ENCODE data around the gene RNASEH2C. TPM values are rescaled to one million over a fixed set of nuclear protein-coding genes. Genes with fewer than 3 reads are reported as not detected.
A peak's percentile ranks its signal among the peaks of the same experiment; 100 is the strongest.

The RNASEH2C gene
- total and polyA plus RNA-seq, 3 donors from 2014 or later: 29.1 to 71.1 (median 70.9) TPM

GRCh38 chr11:65727865-65728264, 7.3 kb upstream of the RNASEH2C start:
- no peaks in the 10 kb centered on the region for H3K27me3 ChIP-seq
- H3K9me3 ChIP-seq: no peaks in the 10 kb centered on the region
- 92 to 100% methylated on average over 3 to 13 of the region's 15 CpGs for WGBS, 2 donors
- TF ChIP-seq, protein P1, sequence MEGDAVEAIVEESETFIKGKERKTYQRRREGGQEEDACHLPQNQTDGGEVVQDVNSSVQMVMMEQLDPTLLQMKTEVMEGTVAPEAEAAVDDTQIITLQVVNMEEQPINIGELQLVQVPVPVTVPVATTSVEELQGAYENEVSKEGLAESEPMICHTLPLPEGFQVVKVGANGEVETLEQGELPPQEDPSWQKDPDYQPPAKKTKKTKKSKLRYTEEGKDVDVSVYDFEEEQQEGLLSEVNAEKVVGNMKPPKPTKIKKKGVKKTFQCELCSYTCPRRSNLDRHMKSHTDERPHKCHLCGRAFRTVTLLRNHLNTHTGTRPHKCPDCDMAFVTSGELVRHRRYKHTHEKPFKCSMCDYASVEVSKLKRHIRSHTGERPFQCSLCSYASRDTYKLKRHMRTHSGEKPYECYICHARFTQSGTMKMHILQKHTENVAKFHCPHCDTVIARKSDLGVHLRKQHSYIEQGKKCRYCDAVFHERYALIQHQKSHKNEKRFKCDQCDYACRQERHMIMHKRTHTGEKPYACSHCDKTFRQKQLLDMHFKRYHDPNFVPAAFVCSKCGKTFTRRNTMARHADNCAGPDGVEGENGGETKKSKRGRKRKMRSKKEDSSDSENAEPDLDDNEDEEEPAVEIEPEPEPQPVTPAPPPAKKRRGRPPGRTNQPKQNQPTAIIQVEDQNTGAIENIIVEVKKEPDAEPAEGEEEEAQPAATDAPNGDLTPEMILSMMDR (IDR thresholded peaks at IDR 0.05): no peak
- TF ChIP-seq POLR2A (IDR thresholded peaks at IDR 0.05): no peak
- H3K4me1 ChIP-seq: no peaks in the 10 kb centered on the region
- no peak overlapping the region for H3K4me3 ChIP-seq
- no peaks in the 10 kb centered on the region for H3K36me3 ChIP-seq (ENCODE audit: low read depth, missing control alignments)
- DNase-seq: no peak
- H3K27ac ChIP-seq: no peak overlapping the region
- intact Hi-C loops (cut with DNase I; ENCODE audit: low total_unique reads): no loop called here

GRCh38 chr11:65726660-65727059, 6.1 kb upstream of the RNASEH2C start:
- intact Hi-C loops (cut with DNase I; ENCODE audit: low total_unique reads): no loop called here
- 71 to 80% methylated on average over 5 to 6 of the region's 6 CpGs for WGBS, 2 donors
- DNase-seq: no peak

DNA sequence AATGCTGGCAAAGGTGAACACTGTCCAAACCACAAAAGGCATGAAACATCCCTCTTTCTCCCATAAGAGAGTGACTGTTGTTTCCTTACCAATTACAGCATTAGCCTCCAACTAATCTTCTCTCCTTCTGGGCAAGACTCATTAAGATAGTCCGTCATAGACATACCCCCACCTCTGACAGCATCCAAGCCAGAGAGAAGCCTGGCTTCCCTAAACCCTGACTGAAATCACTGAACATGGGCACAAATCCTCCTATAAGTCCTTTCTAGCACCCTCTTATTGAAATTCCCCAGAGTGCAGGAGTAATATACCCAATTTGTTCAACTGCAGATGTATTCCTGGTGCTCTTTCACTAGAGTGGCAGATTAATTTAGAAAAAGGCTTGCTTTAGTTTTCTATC, 1.7 kb upstream of the RNASEH2C start:
- Histone ChIP-seq H3K4me3 (no peak overlapping the region), H3K27ac (no peak overlapping the region), H3K36me3 (ENCODE audit: low read depth, missing control alignments) (no peaks in the 10 kb centered on the region), H3K27me3 (no peaks in the 10 kb centered on the region), H3K4me1 (peaks cover 14% of the 10 kb centered on the region), H3K9me3 (no peaks in the 10 kb centered on the region)
- no peak for DNase-seq
- intact Hi-C loops (cut with DNase I; ENCODE audit: low total_unique reads): no loop called here
- TF ChIP-seq, protein P1 (IDR thresholded peaks at IDR 0.05): no peak
- TF ChIP-seq POLR2A (IDR thresholded peaks at IDR 0.05): no peak
- 73 to 95% methylated on average over 1 of the region's 1 CpG for WGBS, 2 donors

More at GRCh38 chr11:65726660-65727059, 6.1 kb upstream of the RNASEH2C start:
- Histone ChIP-seq H3K9me3 (no peaks in the 10 kb centered on the region), H3K36me3 (ENCODE audit: low read depth, missing control alignments) (no peaks in the 10 kb centered on the region), H3K27ac (no peak overlapping the region), H3K27me3 (no peaks in the 10 kb centered on the region), H3K4me3 (no peak overlapping the region), H3K4me1 (no peaks in the 10 kb centered on the region)
- no peak for TF ChIP-seq POLR2A (IDR thresholded peaks at IDR 0.05)
- TF ChIP-seq, protein P1 (IDR thresholded peaks at IDR 0.05): no peak

DNA sequence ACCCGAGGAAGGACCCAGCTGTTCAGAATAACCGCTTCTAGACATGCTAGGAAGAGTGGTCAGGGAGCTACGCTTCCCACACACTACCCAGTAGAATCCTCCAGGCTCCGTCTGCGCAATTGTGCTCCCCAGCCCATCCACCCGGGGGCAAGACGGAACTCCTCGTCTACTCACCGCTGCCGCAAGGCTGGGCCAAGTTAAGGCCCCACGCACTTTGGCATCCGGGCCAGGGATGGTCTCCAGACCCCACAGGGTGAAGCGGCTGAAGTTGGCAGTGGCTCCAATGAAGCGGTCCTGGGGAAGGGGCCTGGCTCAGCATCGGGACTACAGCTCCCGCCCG, 757 bp downstream of the RNASEH2C start:
- H3K4me1 ChIP-seq: peaks cover 14% of the 10 kb centered on the region
- intact Hi-C loops (cut with DNase I; ENCODE audit: low total_unique reads): no loop called here
- DNase-seq: no peak
- H3K27ac ChIP-seq: peak overlapping the region; percentile 70 to 93
- H3K36me3 ChIP-seq (ENCODE audit: low read depth, missing control alignments): no peaks in the 10 kb centered on the region
- WGBS, 2 donors: 3% methylated on average over 17 of the region's 17 CpGs; no CpG with 5 or more reads in 1 of the 2 donors
- H3K4me3 ChIP-seq: peak overlapping the region; percentile 73 to 83
- no peak for TF ChIP-seq POLR2A (IDR thresholded peaks at IDR 0.05)
- TF ChIP-seq, protein P1 (IDR thresholded peaks at IDR 0.05): no peak
- no peaks in the 10 kb centered on the region for H3K9me3 ChIP-seq
- no peaks in the 10 kb centered on the region for H3K27me3 ChIP-seq

- Histone ChIP-seq H3K9me3 (no peaks in the 10 kb centered on the region), H3K4me3 (peak overlapping the region in 1 of 2 donors; percentile 73), H3K27me3 (no peaks in the 10 kb centered on the region), H3K27ac (no peak overlapping the region), H3K4me1 (peaks cover 14% of the 10 kb centered on the region), H3K36me3 (ENCODE audit: low read depth, missing control alignments) (no peaks in the 10 kb centered on the region)
- TF ChIP-seq POLR2A (IDR thresholded peaks at IDR 0.05): no peak
- TF ChIP-seq, protein P1 (IDR thresholded peaks at IDR 0.05): no peak
- intact Hi-C loops (cut with DNase I; ENCODE audit: low total_unique reads): no loop called here
- WGBS, 2 donors: 35 to 51% methylated on average over 3 to 10 of the region's 10 CpGs
- DNase-seq: peak; percentile 88
Observed at GRCh38 chr11:65718964-65719492, 1.6 kb downstream of the RNASEH2C start.
